Activated CD4-positive, alpha-beta memory T cell treated with anti-CD3 and anti-CD28 coated beads, Interleukin-2, amount 10 ng/mL, durations not matched to agents 7 days and 5 days (primary cell): Measurements from ENCODE around the gene DUSP5. TPM values are rescaled to one million over a fixed set of nuclear protein-coding genes. Genes with fewer than 3 reads are reported as not detected.
"Not testable (repeated sequence)": the region's sequence is repeated elsewhere in the genome, so short reads cannot be mapped to it uniquely, and the experiment has no call there.

Experiments
- CTCF ChIA-PET: fragments of 350-600 bp; sonication (Branson Sonifier 250); formaldehyde crosslinking; loops from one replicate; lab custom pipeline; 2021; ENCODE audit warnings: antibody characterized with exemption, inconsistent platforms; lab: Charles Lee
- POLR2A ChIA-PET: fragments of 350-600 bp; sonication (Branson Sonifier 250); formaldehyde crosslinking; loops from one replicate; lab custom pipeline; 2021; ENCODE audit warnings: antibody characterized with exemption; lab: Charles Lee
- DNase-seq: peaks from one replicate; pipeline ENCODE4 v3.0.0-alpha.2; 2020
- H3K27ac Mint-ChIP-seq: one replicate; pipeline ENCODE4 v1.8.0; 2021; ENCODE audit warnings: mild to moderate bottlenecking, mixed read lengths
- H3K27me3 Mint-ChIP-seq: one replicate; pipeline ENCODE4 v1.8.0; 2021; ENCODE audit warnings: mixed read lengths
- H3K36me3 Mint-ChIP-seq: one replicate; pipeline ENCODE4 v1.8.0; 2021; ENCODE audit warnings: low read depth, mixed read lengths
- H3K4me1 Mint-ChIP-seq: one replicate; pipeline ENCODE4 v1.8.0; 2021; ENCODE audit warnings: mixed read lengths
- H3K4me3 Mint-ChIP-seq: one replicate; pipeline ENCODE4 v1.8.0; 2021; ENCODE audit warnings: mild to moderate bottlenecking, mixed read lengths
- H3K9me3 Mint-ChIP-seq: one replicate; pipeline ENCODE4 v1.8.0; 2021; ENCODE audit warnings: mixed read lengths
- total RNA-seq, 2 experiments: library from RNA; stranded (reverse); gene quantifications; one replicate each; pipeline ENCODE4 v1.2.3, GENCODE V29; 2021

Gene DUSP5
- total RNA-seq, 2 experiments from 2014 or later = 143 TPM

GRCh38 chr10:110462166-110463095, 35.3 kb upstream of the DUSP5 start:
- H3K27ac Mint-ChIP-seq = no peak overlapping the region
- no peaks in the 10 kb centered on the region for H3K36me3 Mint-ChIP-seq
- no peak for DNase-seq
- H3K4me3 Mint-ChIP-seq = no peak overlapping the region
- CTCF ChIA-PET = no interaction called here
- H3K27me3 Mint-ChIP-seq = no peaks in the 10 kb centered on the region
- H3K4me1 Mint-ChIP-seq = peaks cover 48% of the 10 kb centered on the region
- POLR2A ChIA-PET = no interaction called here
- no peaks in the 10 kb centered on the region for H3K9me3 Mint-ChIP-seq

DNA sequence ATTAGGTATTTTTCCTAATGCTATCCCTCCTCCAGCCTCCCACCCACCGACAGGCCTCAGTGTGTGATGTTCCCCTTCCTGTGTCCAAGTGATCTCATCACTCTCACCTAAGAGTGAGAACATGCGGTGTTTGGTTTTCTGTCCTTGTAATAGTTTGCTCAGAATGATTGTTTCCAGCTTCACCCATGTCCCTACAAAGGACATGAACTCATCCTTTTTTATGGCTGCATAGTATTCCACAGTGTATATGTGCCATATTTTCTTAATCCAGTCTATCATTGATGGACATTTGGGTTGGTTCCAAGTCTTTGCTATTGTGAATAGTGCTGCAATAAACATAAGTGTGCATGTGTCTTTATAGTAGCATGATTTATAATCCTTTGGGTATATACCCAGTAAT, 29.4 kb upstream of the DUSP5 start:
- POLR2A ChIA-PET, H3K27me3 Mint-ChIP-seq, H3K4me1 Mint-ChIP-seq, DNase-seq, H3K36me3 Mint-ChIP-seq, H3K27ac Mint-ChIP-seq, H3K9me3 Mint-ChIP-seq, CTCF ChIA-PET, H3K4me3 Mint-ChIP-seq: not testable (repeated sequence)

- H3K4me1 Mint-ChIP-seq, H3K36me3 Mint-ChIP-seq, H3K27ac Mint-ChIP-seq, H3K27me3 Mint-ChIP-seq, POLR2A ChIA-PET, H3K4me3 Mint-ChIP-seq, H3K9me3 Mint-ChIP-seq, DNase-seq, CTCF ChIA-PET: not testable (repeated sequence)
Measured at GRCh38 chr10:110470541-110470940, 27.2 kb upstream of the DUSP5 start.

- H3K27me3 Mint-ChIP-seq = no peaks in the 10 kb centered on the region
- no peaks in the 10 kb centered on the region for H3K4me1 Mint-ChIP-seq
- H3K9me3 Mint-ChIP-seq = peaks cover 7% of the 10 kb centered on the region
- DNase-seq = no peak
- ChIA-PET CTCF (no interaction called here), POLR2A (no interaction called here)
- no peak overlapping the region for H3K27ac Mint-ChIP-seq
- peaks cover 5% of the 10 kb centered on the region for H3K36me3 Mint-ChIP-seq
- no peak overlapping the region for H3K4me3 Mint-ChIP-seq
Measured at GRCh38 chr10:110471566-110472139, 26.1 kb upstream of the DUSP5 start.

DNA sequence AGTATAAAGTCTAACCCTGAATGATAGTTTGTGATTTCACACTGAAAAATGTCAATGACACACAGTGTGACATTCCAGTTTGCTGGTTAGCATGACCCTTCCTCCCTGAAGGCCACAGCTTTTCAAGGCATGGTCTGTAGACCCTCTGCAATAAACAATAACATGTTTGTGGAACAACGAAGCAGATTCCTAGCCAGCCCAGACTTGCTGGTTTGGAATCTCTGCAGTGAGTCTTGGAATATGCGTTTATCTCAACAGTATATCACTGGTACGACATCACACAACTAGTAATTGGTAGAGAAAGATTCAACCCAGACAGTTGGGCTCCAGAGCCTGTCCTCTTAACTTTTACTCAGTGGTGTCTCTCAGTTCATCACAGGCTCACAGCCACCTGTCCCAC, 23.7 kb upstream of the DUSP5 start:
- ChIA-PET CTCF (no interaction called here), POLR2A (no interaction called here)
- no peak overlapping the region for H3K4me3 Mint-ChIP-seq
- H3K36me3 Mint-ChIP-seq = peaks cover 5% of the 10 kb centered on the region
- no peaks in the 10 kb centered on the region for H3K27me3 Mint-ChIP-seq
- DNase-seq = no peak
- H3K9me3 Mint-ChIP-seq = peaks cover 5% of the 10 kb centered on the region
- H3K4me1 Mint-ChIP-seq = no peaks in the 10 kb centered on the region
- no peak overlapping the region for H3K27ac Mint-ChIP-seq

DNA sequence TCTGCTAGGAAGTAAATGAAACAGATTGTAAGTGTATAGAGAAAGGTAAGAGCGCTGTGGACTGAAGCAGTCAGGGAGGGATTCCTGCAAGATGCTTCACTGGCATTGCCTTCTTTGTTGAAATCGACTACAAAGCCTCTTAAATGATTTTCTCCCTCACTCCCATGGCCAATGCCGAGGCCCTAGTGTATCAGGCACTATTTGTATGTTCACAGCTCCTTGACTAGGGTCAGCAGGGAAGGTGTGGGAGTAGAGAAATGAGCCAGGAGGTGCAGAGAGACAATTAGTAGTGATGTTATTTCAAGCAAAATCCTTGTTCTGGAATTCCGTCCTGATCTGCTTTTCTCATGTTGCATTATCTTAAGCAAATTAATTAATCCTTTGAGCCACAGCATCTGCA, 22.9 kb upstream of the DUSP5 start:
- H3K27ac Mint-ChIP-seq = no peak overlapping the region
- peaks cover 3% of the 10 kb centered on the region for H3K9me3 Mint-ChIP-seq
- no peak overlapping the region for H3K4me3 Mint-ChIP-seq
- peaks cover 5% of the 10 kb centered on the region for H3K36me3 Mint-ChIP-seq
- POLR2A ChIA-PET = interaction anchor here (0.8 kb wide), 1 partner anchor 119 kb away, joined by 3 read pairs; no protein-coding TSS in a partner anchor
- no peak for DNase-seq
- CTCF ChIA-PET = interaction anchor here (0.5 kb wide), 1 partner anchor 135 kb away, joined by 3 read pairs; no protein-coding TSS in a partner anchor
- no peaks in the 10 kb centered on the region for H3K27me3 Mint-ChIP-seq
- no peaks in the 10 kb centered on the region for H3K4me1 Mint-ChIP-seq

DNA sequence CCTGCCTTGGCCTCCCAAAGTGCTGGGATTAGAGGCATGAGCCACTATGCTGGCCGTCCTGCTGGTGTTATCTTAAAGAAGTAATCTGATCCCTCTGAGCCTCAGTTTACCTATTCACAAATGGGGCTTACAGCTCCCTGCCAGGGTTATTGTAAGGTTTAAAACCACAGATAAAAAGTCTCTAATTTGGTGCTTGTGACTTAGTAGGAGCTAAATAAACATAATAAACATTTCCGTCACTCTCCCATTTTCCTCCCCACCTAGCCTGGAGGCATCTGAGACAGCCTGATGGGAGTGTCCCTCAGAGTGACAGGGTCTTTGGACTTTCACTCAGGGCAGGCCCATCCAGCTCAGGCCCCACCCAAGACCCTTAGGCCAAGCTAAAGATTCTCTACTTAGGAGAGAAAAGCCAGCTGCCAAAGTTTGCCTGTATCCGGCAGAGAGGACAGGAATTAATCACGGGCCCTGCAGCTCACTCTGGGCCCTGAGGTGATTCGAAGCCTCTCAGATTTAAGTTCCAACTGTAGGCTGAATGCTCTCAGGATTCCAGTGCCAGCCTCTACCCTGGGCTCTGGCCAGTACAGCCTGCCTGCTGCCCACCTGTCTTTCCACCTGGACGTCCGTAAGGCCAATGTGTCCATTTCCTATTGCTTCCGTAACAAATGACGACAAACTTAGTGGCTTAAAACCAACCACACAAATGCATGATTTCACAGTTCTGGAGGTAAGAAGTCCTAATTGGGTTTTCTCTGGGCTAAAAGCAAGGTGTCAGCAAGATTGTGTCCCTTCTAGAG, 21.8 kb upstream of the DUSP5 start:
- Mint-ChIP-seq H3K27ac (no peak overlapping the region), H3K27me3 (no peaks in the 10 kb centered on the region), H3K36me3 (no peaks in the 10 kb centered on the region), H3K9me3 (no peaks in the 10 kb centered on the region), H3K4me1 (no peaks in the 10 kb centered on the region), H3K4me3 (no peak overlapping the region)
- POLR2A ChIA-PET = interaction anchor here (1.3 kb wide), 1 partner anchor 12 kb away, joined by 4 read pairs; no protein-coding TSS in a partner anchor
- CTCF ChIA-PET = no interaction called here
- DNase-seq = no peak

GRCh38 chr10:110479710-110480109, 18.0 kb upstream of the DUSP5 start:
- H3K4me1 Mint-ChIP-seq = peaks cover 3% of the 10 kb centered on the region
- no peaks in the 10 kb centered on the region for H3K9me3 Mint-ChIP-seq
- peaks cover 2% of the 10 kb centered on the region for H3K27me3 Mint-ChIP-seq
- no peak overlapping the region for H3K27ac Mint-ChIP-seq
- no peak for DNase-seq
- ChIA-PET POLR2A (no interaction called here), CTCF (interaction anchor here (0.7 kb wide), 1 partner anchor 64 kb away, joined by 3 read pairs; no protein-coding TSS in a partner anchor)
- H3K36me3 Mint-ChIP-seq = no peaks in the 10 kb centered on the region
- no peak overlapping the region for H3K4me3 Mint-ChIP-seq

- ChIA-PET POLR2A (no interaction called here), CTCF (no interaction called here)
- Mint-ChIP-seq H3K4me3 (no peak overlapping the region), H3K9me3 (no peaks in the 10 kb centered on the region), H3K27me3 (peaks cover 2% of the 10 kb centered on the region), H3K27ac (no peak overlapping the region), H3K4me1 (peaks cover 3% of the 10 kb centered on the region), H3K36me3 (no peaks in the 10 kb centered on the region)
- no peak for DNase-seq
Measured at GRCh38 chr10:110480387-110480786, 17.3 kb upstream of the DUSP5 start.

DNA sequence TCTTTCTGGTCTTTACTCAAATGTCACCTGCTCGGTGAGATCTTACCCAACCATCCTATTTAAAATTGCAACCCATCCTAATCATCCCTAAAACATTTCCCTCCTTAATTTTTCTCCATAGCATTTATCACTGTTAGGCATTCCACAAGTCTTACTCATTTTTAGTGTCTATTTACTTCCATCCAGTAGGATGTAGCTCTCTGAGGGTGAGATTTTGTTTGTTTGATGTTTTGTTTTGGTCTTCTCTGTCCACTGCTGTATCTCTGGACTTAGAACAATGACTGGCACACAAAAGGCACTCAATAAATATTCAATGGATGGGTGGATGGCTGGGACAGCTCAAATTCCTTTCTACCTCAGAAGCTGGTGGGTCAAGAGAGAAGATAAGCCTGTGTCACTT, 15.8 kb upstream of the DUSP5 start:
- CTCF ChIA-PET = no interaction called here
- no peak overlapping the region for H3K4me3 Mint-ChIP-seq
- no peak overlapping the region for H3K27ac Mint-ChIP-seq
- DNase-seq = no peak
- peaks cover 2% of the 10 kb centered on the region for H3K27me3 Mint-ChIP-seq
- H3K36me3 Mint-ChIP-seq = no peaks in the 10 kb centered on the region
- POLR2A ChIA-PET = interaction anchor here (0.6 kb wide), 1 partner anchor 103 kb away, joined by 3 read pairs; no protein-coding TSS in a partner anchor
- H3K4me1 Mint-ChIP-seq = peaks cover 3% of the 10 kb centered on the region
- no peaks in the 10 kb centered on the region for H3K9me3 Mint-ChIP-seq

DNA sequence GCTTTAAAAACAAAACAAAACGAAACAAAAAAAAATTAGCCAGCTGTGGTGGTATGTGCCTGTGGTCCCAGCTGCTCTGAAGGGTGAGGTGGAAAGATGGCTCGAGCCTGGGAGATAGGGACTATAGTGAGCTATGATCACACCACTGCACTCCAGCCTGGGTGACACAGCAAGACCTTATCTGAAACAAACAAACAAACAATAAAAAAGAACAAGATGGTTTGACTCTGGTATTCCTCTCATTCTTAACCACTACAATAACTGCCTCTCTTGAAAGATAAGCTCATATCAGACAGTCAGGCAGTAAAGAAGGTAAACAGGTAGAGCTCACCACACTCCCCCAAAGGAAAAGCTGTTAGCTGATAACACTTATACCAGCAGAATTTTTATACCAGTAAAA, 14.1 kb upstream of the DUSP5 start:
- H3K36me3 Mint-ChIP-seq = no peaks in the 10 kb centered on the region
- H3K27me3 Mint-ChIP-seq = peaks cover 4% of the 10 kb centered on the region
- no peak overlapping the region for H3K4me3 Mint-ChIP-seq
- no peak for DNase-seq
- no peaks in the 10 kb centered on the region for H3K9me3 Mint-ChIP-seq
- no peak overlapping the region for H3K27ac Mint-ChIP-seq
- CTCF ChIA-PET = interaction anchor here (0.6 to 1.7 kb wide), 2 partner anchors 9 to 112 kb away, joined by 4 to 6 read pairs; no protein-coding TSS in a partner anchor
- peaks cover 12% of the 10 kb centered on the region for H3K4me1 Mint-ChIP-seq
- POLR2A ChIA-PET = interaction anchor here (0.9 to 3.3 kb wide), 3 partner anchors 13 to 131 kb away, joined by 4 to 10 read pairs (median 4); no protein-coding TSS in a partner anchor

- Mint-ChIP-seq H3K27ac (no peak overlapping the region), H3K36me3 (peaks cover 8% of the 10 kb centered on the region), H3K4me1 (peaks cover 18% of the 10 kb centered on the region), H3K9me3 (no peaks in the 10 kb centered on the region), H3K4me3 (no peak overlapping the region), H3K27me3 (peaks cover 4% of the 10 kb centered on the region)
- POLR2A ChIA-PET = interaction anchor here (1.0 to 3.3 kb wide), 2 partner anchors 11 to 131 kb away, joined by 3 to 10 read pairs; no protein-coding TSS in a partner anchor
- DNase-seq = no peak
- CTCF ChIA-PET = interaction anchor here (1.0 kb wide), 1 partner anchor 131 kb away, joined by 3 read pairs; no protein-coding TSS in a partner anchor
Measured at GRCh38 chr10:110485541-110485940, 12.2 kb upstream of the DUSP5 start.
